Pancreas (tissue), 10 donors: ENCODE data around the gene TMEM98. TPM values are rescaled to one million over a fixed set of nuclear protein-coding genes. Genes with fewer than 3 reads are reported as not detected.
A peak's percentile ranks its signal among the peaks of the same experiment; 100 is the strongest.
"Not testable (repeated sequence)": the region's sequence is repeated elsewhere in the genome, so short reads cannot be mapped to it uniquely, and the experiment has no call there.

ENCODE experiments used
- ATAC-seq, 4 donors: fragments of 200-7000 bp; cut with Tn5 transposase; one replicate each; pipeline versions ENCODE4 v1.8.0 to v1.9.1; 2020; ENCODE audit warnings: mild to moderate bottlenecking in 4 of 4, moderate library complexity in 4 of 4
- DNase-seq, 6 donors: peaks; one replicate each; pipeline ENCODE4 v3.0.0-alpha.2; 2020
- FAIRE-seq: peaks from 2 replicates; lab custom pipeline; 2012; peaks lifted over from hg19 to GRCh38; lab: Jason Lieb, UNC
- H3K27ac ChIP-seq, 4 donors: fragments of 200-600 bp; sonication (generic); 1 replicate in 3 of 4; 2 replicates in 1 of 4; pipeline versions ENCODE4 v1.5.0 to v1.8.0; 2020
- H3K27me3 ChIP-seq, 4 donors: fragments of 200-600 bp; one replicate each; pipeline ENCODE4 v1.8.0; 2021
- H3K36me3 ChIP-seq, 3 donors: fragments of 200-600 bp; sonication (generic) in 1 of 3; one replicate each; pipeline versions ENCODE4 v1.5.0 to v1.8.0; 2020 to 2021
- H3K4me1 ChIP-seq, 3 donors: fragments of 200-600 bp; one replicate each; pipeline ENCODE4 v1.8.0; 2021
- H3K4me3 ChIP-seq, 4 donors: fragments of 200-600 bp; sonication (generic) in 2 of 4; one replicate each; pipeline versions ENCODE4 v1.5.0 to v1.8.0; 2020 to 2021
- H3K9me3 ChIP-seq, 4 donors: fragments of 200-600 bp; one replicate each; pipeline ENCODE4 v1.8.0; 2021
- CTCF ChIP-seq, 4 donors: fragments of 200-600 bp; sonication (generic) in 3 of 4; IDR thresholded peaks; one replicate each; pipeline versions ENCODE4 v1.5.0 to v1.8.0; 2021; ENCODE audit warnings: antibody characterized with exemption in 4 of 4
- WGBS, 2 donors: extraction: QIAGEN DNeasy Blood & Tissue Kit; methylation state at CpG; one replicate each; pipeline ENCODE4 v1.1.7; 2013; 5-methylcytosine and 5-hydroxymethylcytosine counted together
- intact Hi-C, 3 donors: fragments of 100-400 bp; cut with DNase I; formaldehyde crosslinking; loops; one replicate each; pipeline versions ENCODE4 v1.11.1 to v1.14.2; 2022
- polyA plus RNA-seq, 2 donors: library from polyadenylated mRNA; stranded (reverse); fragments of 200-250 nt; gene quantifications; one replicate each; pipeline ENCODE4 v1.2.3, GENCODE V29; 2013
- total RNA-seq, 6 donors: library from RNA; stranded (reverse); fragmentation: NEBNext Ultra II Directional in 4 of 6; extraction: Animal tissue kit (Norgen Biotek cat#: 25700) in 4 of 6; gene quantifications; one replicate each; pipeline versions ENCODE4 v1.2.1 to v1.2.4, GENCODE V29; 2021 to 2023
- donor health status: healthy with polysubstance abuse.
- donor health status: DM: no; HTN: no; CAD: no; lungs with moderate emphysema.
- donor health status: DM: no; HTN: no; CAD: no.
- donor health status: control.
- donor health status: control.
- donor health status: Bipolar disorder and iron deficiency.
- donor health status: DM: yes; HTN: yes; CAD: no.
- donor health status: DM: no; HTN: no; CAD: no.
- donor health status: DM: no; HTN: no; CAD: no.
- donor health status: DM: yes; HTN: yes; CAD: no.

Gene TMEM98
- total and polyA plus RNA-seq, 8 donors, result 16.6 to 62.1 (median 36.5) TPM

GRCh38 chr17:32882029-32882428 is 45.9 kb upstream of the TMEM98 start:
- H3K36me3 ChIP-seq, result no peaks in the 10 kb centered on the region
- DNase-seq (no peak), FAIRE-seq (no peak), ATAC-seq (no peak)
- no peak overlapping the region for H3K27ac ChIP-seq
- 64 to 68% methylated on average over 6 of the region's 6 CpGs for WGBS, 2 donors
- no peaks in the 10 kb centered on the region for H3K4me1 ChIP-seq
- TF ChIP-seq CTCF (IDR thresholded peaks at IDR 0.05), result no peak
- H3K27me3 ChIP-seq, result no peaks in the 10 kb centered on the region
- no peaks in the 10 kb centered on the region for H3K9me3 ChIP-seq
- H3K4me3 ChIP-seq, result no peak overlapping the region
- intact Hi-C loops, result no loop called here

GRCh38 chr17:32882734-32883133 is 45.2 kb upstream of the TMEM98 start:
- H3K4me1 ChIP-seq, result no peaks in the 10 kb centered on the region
- TF ChIP-seq CTCF (IDR thresholded peaks at IDR 0.05), result no peak
- FAIRE-seq, result no peak
- H3K9me3 ChIP-seq, result no peaks in the 10 kb centered on the region
- no peak overlapping the region for H3K4me3 ChIP-seq
- no peaks in the 10 kb centered on the region for H3K27me3 ChIP-seq
- DNase-seq, result no peak
- WGBS, 2 donors, result 82 to 92% methylated on average over 4 of the region's 4 CpGs
- no peaks in the 10 kb centered on the region for H3K36me3 ChIP-seq
- H3K27ac ChIP-seq, result no peak overlapping the region
- ATAC-seq, result peak in 1 of 4 donors; percentile 57
- intact Hi-C loops, result no loop called here

GRCh38 chr17:32886951-32887350 is 41.0 kb upstream of the TMEM98 start:
- H3K27ac ChIP-seq, H3K4me1 ChIP-seq, H3K9me3 ChIP-seq, H3K36me3 ChIP-seq, ATAC-seq, H3K27me3 ChIP-seq, DNase-seq, intact Hi-C loops, H3K4me3 ChIP-seq, FAIRE-seq: not testable (repeated sequence)
- WGBS, 2 donors, result 86 to 90% methylated on average over 8 of the region's 16 CpGs

- FAIRE-seq, H3K27me3 ChIP-seq, H3K4me1 ChIP-seq, DNase-seq, ATAC-seq, H3K36me3 ChIP-seq, intact Hi-C loops, H3K4me3 ChIP-seq, H3K27ac ChIP-seq, H3K9me3 ChIP-seq: not testable (repeated sequence)
- WGBS, 2 donors, result 30 to 64% methylated on average over 2 to 4 of the region's 14 CpGs
Measured at GRCh38 chr17:32887410-32887809, 40.5 kb upstream of the TMEM98 start.

GRCh38 chr17:32894245-32894644 is 33.7 kb upstream of the TMEM98 start:
- no peaks in the 10 kb centered on the region for H3K27me3 ChIP-seq
- H3K4me1 ChIP-seq, result peaks cover 0 to 6% (median 0%) of the 10 kb centered on the region in 3 donors
- H3K4me3 ChIP-seq, result no peak overlapping the region
- intact Hi-C loops, result no loop called here
- H3K36me3 ChIP-seq, result no peaks in the 10 kb centered on the region
- TF ChIP-seq CTCF (IDR thresholded peaks at IDR 0.05), result no peak
- ATAC-seq (no peak), DNase-seq (no peak), FAIRE-seq (no peak)
- no peak overlapping the region for H3K27ac ChIP-seq
- WGBS, 2 donors, result 45 to 47% methylated on average over 4 of the region's 4 CpGs
- no peaks in the 10 kb centered on the region for H3K9me3 ChIP-seq

GRCh38 chr17:32896647-32897258 is 31.2 kb upstream of the TMEM98 start:
- intact Hi-C loops, result no loop called here
- FAIRE-seq, result no peak

More at GRCh38 chr17:32896647-32897258, 31.2 kb upstream of the TMEM98 start:
- no peaks in the 10 kb centered on the region for H3K36me3 ChIP-seq
- no peaks in the 10 kb centered on the region for H3K27me3 ChIP-seq
- DNase-seq (no peak), ATAC-seq (peak in 1 of 4 donors; percentile 19)
- H3K9me3 ChIP-seq, result no peaks in the 10 kb centered on the region
- H3K27ac ChIP-seq, result no peak overlapping the region
- TF ChIP-seq CTCF (IDR thresholded peaks at IDR 0.05), result no peak
- 72 to 85% methylated on average over 2 of the region's 2 CpGs for WGBS, 2 donors
- H3K4me1 ChIP-seq, result peaks cover 0 to 6% (median 0%) of the 10 kb centered on the region in 3 donors
- H3K4me3 ChIP-seq, result no peak overlapping the region
